Liver (tissue), 9 donors: ENCODE results near the gene SLX4IP. TPM values are rescaled to one million over a fixed set of nuclear protein-coding genes. Genes with fewer than 3 reads are reported as not detected.

Source experiments
- DNase-seq: peaks from one replicate; pipeline ENCODE4 v3.0.0-alpha.2; 2017; ENCODE audit warnings: low spot score
- H3K27ac ChIP-seq, 2 donors: one replicate each; pipeline ENCODE4 v1.7.0; 2013; ENCODE audit warnings: inconsistent platforms in 2 of 2, low read length in 2 of 2, control low read depth in 1 of 2, low read depth in 1 of 2, mild to moderate bottlenecking in 1 of 2
- H3K27me3 ChIP-seq, 4 donors: one replicate each; pipeline versions ENCODE4 v1.6.1 to v1.7.0; 2013; ENCODE audit warnings: low read length in 3 of 4, inconsistent platforms in 1 of 4, mild to moderate bottlenecking in 1 of 4, moderate library complexity in 1 of 4; ENCODE audit not compliant: control insufficient read depth in 4 of 4, insufficient read depth in 4 of 4
- H3K36me3 ChIP-seq, 4 donors: one replicate each; pipeline versions ENCODE4 v1.6.1 to v1.7.0; 2013; ENCODE audit warnings: low read length in 3 of 4, mild to moderate bottlenecking in 3 of 4, low read depth in 1 of 4, moderate library complexity in 1 of 4; ENCODE audit not compliant: control insufficient read depth in 4 of 4, insufficient read depth in 3 of 4
- H3K4me1 ChIP-seq, 4 donors: one replicate each; pipeline versions ENCODE4 v1.6.1 to v1.7.0; 2013; ENCODE audit warnings: low read length in 3 of 4, mild to moderate bottlenecking in 3 of 4, moderate library complexity in 1 of 4; ENCODE audit not compliant: control insufficient read depth in 4 of 4, insufficient read depth in 4 of 4
- H3K4me3 ChIP-seq, 3 donors: one replicate each; pipeline versions ENCODE4 v1.6.1 to v1.7.0; 2013; ENCODE audit warnings: low read length in 3 of 3, control low read depth in 1 of 3, low read depth in 1 of 3, mild to moderate bottlenecking in 1 of 3
- H3K9ac ChIP-seq, 2 donors: one replicate each; pipeline ENCODE4 v1.7.0; 2013; ENCODE audit warnings: low read length in 2 of 2, mild to moderate bottlenecking in 2 of 2, moderate library complexity in 2 of 2, control low read depth in 1 of 2, low read depth in 1 of 2
- H3K9me3 ChIP-seq, 4 donors: one replicate each; pipeline versions ENCODE4 v1.6.1 to v1.7.0; 2013; ENCODE audit warnings: low read length in 3 of 4; ENCODE audit not compliant: control insufficient read depth in 4 of 4
- EGR1 ChIP-seq, 2 donors: IDR thresholded peaks; 2 replicates each; pipeline ENCODE4 v1.6.1; 2016 to 2018; ENCODE audit warnings: antibody characterized with exemption in 2 of 2, low read depth in 2 of 2
- FOXA1 ChIP-seq: IDR thresholded peaks from 2 replicates; pipeline ENCODE4 v1.6.1; 2016; ENCODE audit warnings: antibody characterized with exemption
- GABPA ChIP-seq, 2 donors: IDR thresholded peaks in 1 of 2; conservative IDR thresholded peaks in 1 of 2; 2 replicates each; pipeline ENCODE4 v1.6.1; 2016; ENCODE audit warnings: antibody characterized with exemption in 2 of 2, mild to moderate bottlenecking in 1 of 2, moderate library complexity in 1 of 2
- HNF4A ChIP-seq, 2 donors: conservative IDR thresholded peaks; 2 replicates each; pipeline ENCODE4 v1.6.1; 2016; ENCODE audit warnings: antibody characterized with exemption in 2 of 2, mild to moderate bottlenecking in 2 of 2
- HNF4G ChIP-seq: IDR thresholded peaks from 2 replicates; pipeline ENCODE4 v1.6.1; 2016; ENCODE audit warnings: antibody characterized with exemption
- JUND ChIP-seq, 2 donors: IDR thresholded peaks; 2 replicates each; pipeline ENCODE4 v1.6.1; 2016; ENCODE audit warnings: antibody characterized with exemption in 2 of 2
- NR2F2 ChIP-seq: IDR thresholded peaks from 2 replicates; pipeline ENCODE4 v1.6.1; 2016; ENCODE audit warnings: antibody characterized with exemption
- RAD21 ChIP-seq, 2 donors: IDR thresholded peaks; 2 replicates each; pipeline ENCODE4 v1.6.1; 2016; ENCODE audit warnings: antibody characterized with exemption in 2 of 2, mild to moderate bottlenecking in 2 of 2
- RXRA ChIP-seq, 2 donors: IDR thresholded peaks; 2 replicates each; pipeline ENCODE4 v1.6.1; 2017 to 2018; ENCODE audit warnings: antibody characterized with exemption in 2 of 2, mild to moderate bottlenecking in 1 of 2
- SP1 ChIP-seq: IDR thresholded peaks from 2 replicates; pipeline ENCODE4 v1.6.1; 2018; ENCODE audit warnings: antibody characterized with exemption, mild to moderate bottlenecking
- TAF1 ChIP-seq: conservative IDR thresholded peaks from 2 replicates; pipeline ENCODE4 v1.6.1; 2016; ENCODE audit warnings: antibody characterized with exemption, mild to moderate bottlenecking
- YY1 ChIP-seq: IDR thresholded peaks from 2 replicates; pipeline ENCODE4 v1.6.1; 2016; ENCODE audit warnings: antibody characterized with exemption, mild to moderate bottlenecking
- whole genome bisulfite sequencing: extraction: QIAGEN DNeasy Blood & Tissue Kit; methylation state at CpG from one replicate; pipeline ENCODE4 v1.1.7; 2013; 5-methylcytosine and 5-hydroxymethylcytosine counted together
- polyA plus RNA-seq, 2 donors: library from polyadenylated mRNA; stranded (reverse) in 1 of 2; unstranded in 1 of 2; fragments of 200-250 nt in 1 of 2; fragments of >200 nt in 1 of 2; fragmentation: Nextera tagmentation in 1 of 2; extraction: Ambion mirVana in 1 of 2; gene quantifications; one replicate each; pipeline versions ENCODE4 v1.2.1 to v1.2.3, GENCODE V29; 2013 to 2015
- total RNA-seq, 2 donors: library from RNA; depleted of rRNA; stranded (reverse); fragments of >200 nt; gene quantifications; one replicate each; pipeline ENCODE4 v1.2.3, GENCODE V29; 2014
- TF ChIP-seq, protein P1 (sequence below): IDR thresholded peaks from 2 replicates; pipeline ENCODE4 v1.6.1; 2016; ENCODE audit warnings: antibody characterized with exemption, mild to moderate bottlenecking
- TF ChIP-seq, protein P2 (sequence below): fragments of 150-350 bp; IDR thresholded peaks from 2 replicates; pipeline ENCODE4 v1.5.1; 2017; ENCODE audit warnings: improper control_type of control experiment, low read depth, low read length; ENCODE audit not compliant: missing input control
- TF ChIP-seq, protein P3 (sequence below): IDR thresholded peaks from 2 replicates; pipeline ENCODE4 v1.6.1; 2016; ENCODE audit warnings: antibody characterized with exemption
- TF ChIP-seq, protein P4 (sequence below): IDR thresholded peaks from 2 replicates; pipeline ENCODE4 v1.6.1; 2016; ENCODE audit warnings: antibody characterized with exemption
- donor health status: healthy.
- donor health status: healthy.
- donor health status: healthy.
- donor health status: healthy.
- donor health status: healthy.

The SLX4IP gene
- total and polyA plus RNA-seq, 4 donors: 1.1 to 3.4 (median 2.7) TPM

DNA sequence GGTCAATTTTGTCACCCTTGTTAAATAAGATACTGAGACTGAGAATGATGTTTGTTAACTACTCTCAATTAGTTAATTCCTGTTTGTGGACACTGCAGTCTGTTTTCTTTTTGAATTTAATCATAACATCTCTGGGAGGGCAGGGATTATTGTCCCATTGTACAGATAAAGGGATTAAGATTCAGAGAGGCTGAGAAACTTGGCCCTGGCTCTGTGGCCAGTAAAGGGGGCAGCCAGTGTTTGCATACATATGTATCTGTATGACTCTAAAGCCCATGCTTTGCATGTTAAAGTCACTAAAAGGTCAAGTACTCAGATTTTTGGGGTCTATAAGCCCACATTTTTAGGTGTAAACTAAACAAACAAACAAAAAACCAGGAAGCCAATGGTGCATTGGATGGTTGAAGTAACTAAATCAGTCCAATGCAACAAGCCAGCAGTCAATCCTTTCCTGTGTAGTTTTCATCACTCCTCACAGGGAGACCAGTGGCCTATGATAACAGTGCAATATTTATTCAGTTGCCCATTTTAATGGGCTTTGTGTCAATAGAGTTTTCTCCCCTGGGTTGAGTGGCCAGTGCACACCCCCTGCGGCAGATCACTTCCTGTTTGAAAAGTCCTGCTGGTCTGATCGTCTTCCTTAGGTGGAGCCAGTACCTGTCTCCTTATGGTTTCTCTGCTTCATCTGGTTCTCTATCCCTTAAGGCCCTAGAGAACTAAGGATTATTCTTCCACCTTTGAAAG is 106.7 kb downstream of the SLX4IP start:
- 68% methylated on average over 2 of the region's 2 CpGs for WGBS
- H3K27ac ChIP-seq: no peak overlapping the region
- no peak overlapping the region for H3K4me3 ChIP-seq
- H3K4me1 ChIP-seq: peaks cover 0 to 4% (median 1%) of the 10 kb centered on the region in 4 donors
- H3K9ac ChIP-seq: no peak overlapping the region
- H3K36me3 ChIP-seq: peaks cover 0 to 2% (median 0%) of the 10 kb centered on the region in 4 donors
- H3K9me3 ChIP-seq: no peaks in the 10 kb centered on the region
- TF ChIP-seq NR2F2 (no peak), SP1 (no peak), RAD21 (IDR thresholded peaks at IDR 0.05) (no peak), HNF4G (no peak), FOXA1 (no peak), EGR1 (IDR thresholded peaks at IDR 0.05; ENCODE audit: low read depth in 2 of 2) (no peak), YY1 (no peak), GABPA (IDR thresholded peaks at IDR 0.05 in 1 of 2, conservative IDR thresholded peaks at IDR 0.05 in 1 of 2) (no peak), JUND (IDR thresholded peaks at IDR 0.05) (no peak), TAF1 (no peak), RXRA (IDR thresholded peaks at IDR 0.05) (no peak), HNF4A (conservative IDR thresholded peaks at IDR 0.05) (no peak)
- TF ChIP-seq, protein P1, sequence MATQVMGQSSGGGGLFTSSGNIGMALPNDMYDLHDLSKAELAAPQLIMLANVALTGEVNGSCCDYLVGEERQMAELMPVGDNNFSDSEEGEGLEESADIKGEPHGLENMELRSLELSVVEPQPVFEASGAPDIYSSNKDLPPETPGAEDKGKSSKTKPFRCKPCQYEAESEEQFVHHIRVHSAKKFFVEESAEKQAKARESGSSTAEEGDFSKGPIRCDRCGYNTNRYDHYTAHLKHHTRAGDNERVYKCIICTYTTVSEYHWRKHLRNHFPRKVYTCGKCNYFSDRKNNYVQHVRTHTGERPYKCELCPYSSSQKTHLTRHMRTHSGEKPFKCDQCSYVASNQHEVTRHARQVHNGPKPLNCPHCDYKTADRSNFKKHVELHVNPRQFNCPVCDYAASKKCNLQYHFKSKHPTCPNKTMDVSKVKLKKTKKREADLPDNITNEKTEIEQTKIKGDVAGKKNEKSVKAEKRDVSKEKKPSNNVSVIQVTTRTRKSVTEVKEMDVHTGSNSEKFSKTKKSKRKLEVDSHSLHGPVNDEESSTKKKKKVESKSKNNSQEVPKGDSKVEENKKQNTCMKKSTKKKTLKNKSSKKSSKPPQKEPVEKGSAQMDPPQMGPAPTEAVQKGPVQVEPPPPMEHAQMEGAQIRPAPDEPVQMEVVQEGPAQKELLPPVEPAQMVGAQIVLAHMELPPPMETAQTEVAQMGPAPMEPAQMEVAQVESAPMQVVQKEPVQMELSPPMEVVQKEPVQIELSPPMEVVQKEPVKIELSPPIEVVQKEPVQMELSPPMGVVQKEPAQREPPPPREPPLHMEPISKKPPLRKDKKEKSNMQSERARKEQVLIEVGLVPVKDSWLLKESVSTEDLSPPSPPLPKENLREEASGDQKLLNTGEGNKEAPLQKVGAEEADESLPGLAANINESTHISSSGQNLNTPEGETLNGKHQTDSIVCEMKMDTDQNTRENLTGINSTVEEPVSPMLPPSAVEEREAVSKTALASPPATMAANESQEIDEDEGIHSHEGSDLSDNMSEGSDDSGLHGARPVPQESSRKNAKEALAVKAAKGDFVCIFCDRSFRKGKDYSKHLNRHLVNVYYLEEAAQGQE: no peak
- TF ChIP-seq, protein P2, sequence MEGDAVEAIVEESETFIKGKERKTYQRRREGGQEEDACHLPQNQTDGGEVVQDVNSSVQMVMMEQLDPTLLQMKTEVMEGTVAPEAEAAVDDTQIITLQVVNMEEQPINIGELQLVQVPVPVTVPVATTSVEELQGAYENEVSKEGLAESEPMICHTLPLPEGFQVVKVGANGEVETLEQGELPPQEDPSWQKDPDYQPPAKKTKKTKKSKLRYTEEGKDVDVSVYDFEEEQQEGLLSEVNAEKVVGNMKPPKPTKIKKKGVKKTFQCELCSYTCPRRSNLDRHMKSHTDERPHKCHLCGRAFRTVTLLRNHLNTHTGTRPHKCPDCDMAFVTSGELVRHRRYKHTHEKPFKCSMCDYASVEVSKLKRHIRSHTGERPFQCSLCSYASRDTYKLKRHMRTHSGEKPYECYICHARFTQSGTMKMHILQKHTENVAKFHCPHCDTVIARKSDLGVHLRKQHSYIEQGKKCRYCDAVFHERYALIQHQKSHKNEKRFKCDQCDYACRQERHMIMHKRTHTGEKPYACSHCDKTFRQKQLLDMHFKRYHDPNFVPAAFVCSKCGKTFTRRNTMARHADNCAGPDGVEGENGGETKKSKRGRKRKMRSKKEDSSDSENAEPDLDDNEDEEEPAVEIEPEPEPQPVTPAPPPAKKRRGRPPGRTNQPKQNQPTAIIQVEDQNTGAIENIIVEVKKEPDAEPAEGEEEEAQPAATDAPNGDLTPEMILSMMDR: no peak
- TF ChIP-seq, protein P3, sequence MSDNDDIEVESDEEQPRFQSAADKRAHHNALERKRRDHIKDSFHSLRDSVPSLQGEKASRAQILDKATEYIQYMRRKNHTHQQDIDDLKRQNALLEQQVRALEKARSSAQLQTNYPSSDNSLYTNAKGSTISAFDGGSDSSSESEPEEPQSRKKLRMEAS: no peak
- TF ChIP-seq, protein P4, sequence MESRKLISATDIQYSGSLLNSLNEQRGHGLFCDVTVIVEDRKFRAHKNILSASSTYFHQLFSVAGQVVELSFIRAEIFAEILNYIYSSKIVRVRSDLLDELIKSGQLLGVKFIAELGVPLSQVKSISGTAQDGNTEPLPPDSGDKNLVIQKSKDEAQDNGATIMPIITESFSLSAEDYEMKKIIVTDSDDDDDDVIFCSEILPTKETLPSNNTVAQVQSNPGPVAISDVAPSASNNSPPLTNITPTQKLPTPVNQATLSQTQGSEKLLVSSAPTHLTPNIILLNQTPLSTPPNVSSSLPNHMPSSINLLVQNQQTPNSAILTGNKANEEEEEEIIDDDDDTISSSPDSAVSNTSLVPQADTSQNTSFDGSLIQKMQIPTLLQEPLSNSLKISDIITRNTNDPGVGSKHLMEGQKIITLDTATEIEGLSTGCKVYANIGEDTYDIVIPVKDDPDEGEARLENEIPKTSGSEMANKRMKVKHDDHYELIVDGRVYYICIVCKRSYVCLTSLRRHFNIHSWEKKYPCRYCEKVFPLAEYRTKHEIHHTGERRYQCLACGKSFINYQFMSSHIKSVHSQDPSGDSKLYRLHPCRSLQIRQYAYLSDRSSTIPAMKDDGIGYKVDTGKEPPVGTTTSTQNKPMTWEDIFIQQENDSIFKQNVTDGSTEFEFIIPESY: no peak
- H3K27me3 ChIP-seq: no peaks in the 10 kb centered on the region
- DNase-seq: no peak
